Kidney epithelial cell (primary cell): ENCODE data around the gene BBS2. TPM values are rescaled to one million over a fixed set of nuclear protein-coding genes. Genes with fewer than 3 reads are reported as not detected.
A peak's percentile ranks its signal among the peaks of the same experiment; 100 is the strongest.

Experiments used
- DNase-seq: peaks from one replicate; pipeline ENCODE4 v3.0.0-alpha.2; 2010; ENCODE audit warnings: low read depth
- H3K27me3 ChIP-seq: 2 replicates; pipeline ENCODE4 v1.6.0; 2011; ENCODE audit warnings: low read length; ENCODE audit not compliant: control insufficient read depth, insufficient read depth
- H3K36me3 ChIP-seq: 2 replicates; pipeline ENCODE4 v1.5.1; 2011; ENCODE audit warnings: low read length; ENCODE audit not compliant: control insufficient read depth, insufficient read depth
- H3K4me3 ChIP-seq: 2 replicates; pipeline ENCODE4 v1.5.1; 2011; ENCODE audit warnings: low read depth, mild to moderate bottlenecking, control low read depth, low read length
- CTCF ChIP-seq: IDR thresholded peaks from 2 replicates; pipeline ENCODE4 v1.5.1; 2011; ENCODE audit warnings: mild to moderate bottlenecking, moderate library complexity, low read length, control low read depth, inconsistent platforms; ENCODE audit not compliant: insufficient read depth, poor library complexity, severe bottlenecking
- total RNA-seq: library from RNA; depleted of rRNA; stranded (reverse); fragments of >200 nt; gene quantifications from 2 replicates; pipeline ENCODE4 v1.2.3, GENCODE V29; 2015

BBS2 gene
- total RNA-seq, 1 donor from 2014 or later, result 34.2 TPM

GRCh38 chr16:56460101-56460500, 59.7 kb downstream of the BBS2 start:
- TF ChIP-seq CTCF, result no peak
- H3K27me3 ChIP-seq, result no peaks in the 10 kb centered on the region
- H3K4me3 ChIP-seq, result no peak overlapping the region
- no peaks in the 10 kb centered on the region for H3K36me3 ChIP-seq
- no peak for DNase-seq

GRCh38 chr16:56457927-56458470, 61.8 kb downstream of the BBS2 start:
- H3K36me3 ChIP-seq, result no peaks in the 10 kb centered on the region
- no peak overlapping the region for H3K4me3 ChIP-seq
- no peaks in the 10 kb centered on the region for H3K27me3 ChIP-seq
- DNase-seq, result no peak
- no peak for TF ChIP-seq CTCF

GRCh38 chr16:56451753-56452689, 67.8 kb downstream of the BBS2 start:
- DNase-seq, result peak; percentile 16
- Histone ChIP-seq H3K4me3 (peak overlapping the region; percentile 99), H3K27me3 (no peaks in the 10 kb centered on the region), H3K36me3 (no peaks in the 10 kb centered on the region)
- no peak for TF ChIP-seq CTCF

- peak; percentile 98 for DNase-seq
- TF ChIP-seq CTCF, result no peak
- peak within 1 kb of the TSS; percentile 99 for H3K4me3 ChIP-seq
Measured at GRCh38 chr16:56450986-56451752, 68.7 kb downstream of the BBS2 start, which contains the start of the genes NUDT21 and OGFOD1. Gene NUDT21 (minus strand): TSS chr16:56451332. CDS start chr16:56451202, 130 bp downstream. Gene OGFOD1 (plus strand): TSS chr16:56451554. CDS start chr16:56451613, 59 bp downstream.

GRCh38 chr16:56450275-56450985, 69.4 kb downstream of the BBS2 start:
- DNase-seq, result no peak
- H3K4me3 ChIP-seq, result peak overlapping the region; percentile 99
- no peak for TF ChIP-seq CTCF
- no peaks in the 10 kb centered on the region for H3K27me3 ChIP-seq
- no peaks in the 10 kb centered on the region for H3K36me3 ChIP-seq

More at GRCh38 chr16:56450986-56451752, 68.7 kb downstream of the BBS2 start, which contains the start of the genes NUDT21 and OGFOD1:
- H3K36me3 ChIP-seq, result no peaks in the 10 kb centered on the region
- no peaks in the 10 kb centered on the region for H3K27me3 ChIP-seq
